ENCODE measurements around the gene INSYN1.

DNA sequence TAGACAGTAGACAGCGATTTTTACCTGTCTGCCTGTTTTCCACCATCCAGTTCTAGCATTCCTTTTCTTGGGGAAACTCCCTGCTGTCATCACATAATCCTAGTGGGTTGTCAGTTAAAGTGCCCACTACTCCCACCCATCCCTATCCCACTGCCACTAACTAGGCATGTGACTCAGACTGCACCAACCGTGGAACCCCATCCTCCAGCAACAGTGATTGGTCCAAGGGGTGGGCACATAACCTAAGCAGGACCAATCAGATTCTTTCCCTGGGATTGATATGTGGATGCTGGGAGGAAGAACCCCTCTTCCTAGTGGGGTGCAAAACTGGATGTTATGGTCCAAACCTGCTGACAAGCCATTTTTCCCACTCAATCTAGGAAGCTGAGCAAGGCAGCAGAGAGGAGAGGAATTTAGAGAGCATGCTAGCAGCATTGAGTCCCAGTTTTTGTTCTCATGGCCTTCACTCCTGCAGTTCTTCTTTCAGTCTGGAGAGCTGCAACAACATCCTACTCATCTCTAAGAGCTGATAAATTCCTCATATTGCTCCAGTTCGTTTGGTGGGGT is 3.9 kb upstream of the INSYN1 start:
- TF ChIP-seq POLR2A (IDR thresholded peaks at IDR 0.05) = no peak
- TF ChIP-seq, protein P1, sequence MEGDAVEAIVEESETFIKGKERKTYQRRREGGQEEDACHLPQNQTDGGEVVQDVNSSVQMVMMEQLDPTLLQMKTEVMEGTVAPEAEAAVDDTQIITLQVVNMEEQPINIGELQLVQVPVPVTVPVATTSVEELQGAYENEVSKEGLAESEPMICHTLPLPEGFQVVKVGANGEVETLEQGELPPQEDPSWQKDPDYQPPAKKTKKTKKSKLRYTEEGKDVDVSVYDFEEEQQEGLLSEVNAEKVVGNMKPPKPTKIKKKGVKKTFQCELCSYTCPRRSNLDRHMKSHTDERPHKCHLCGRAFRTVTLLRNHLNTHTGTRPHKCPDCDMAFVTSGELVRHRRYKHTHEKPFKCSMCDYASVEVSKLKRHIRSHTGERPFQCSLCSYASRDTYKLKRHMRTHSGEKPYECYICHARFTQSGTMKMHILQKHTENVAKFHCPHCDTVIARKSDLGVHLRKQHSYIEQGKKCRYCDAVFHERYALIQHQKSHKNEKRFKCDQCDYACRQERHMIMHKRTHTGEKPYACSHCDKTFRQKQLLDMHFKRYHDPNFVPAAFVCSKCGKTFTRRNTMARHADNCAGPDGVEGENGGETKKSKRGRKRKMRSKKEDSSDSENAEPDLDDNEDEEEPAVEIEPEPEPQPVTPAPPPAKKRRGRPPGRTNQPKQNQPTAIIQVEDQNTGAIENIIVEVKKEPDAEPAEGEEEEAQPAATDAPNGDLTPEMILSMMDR (IDR thresholded peaks at IDR 0.05) = no peak
- no peak for TF ChIP-seq POLR2AphosphoS5 (IDR thresholded peaks at IDR 0.05)
- TF ChIP-seq EP300 (IDR thresholded peaks at IDR 0.05) = no peak

Measured in sigmoid colon (tissue), 4 donors.